Right lung (tissue), 10 donors: ENCODE data around the gene TMEM151B. TPM values are rescaled to one million over a fixed set of nuclear protein-coding genes. Genes with fewer than 3 reads are reported as not detected.
A peak's percentile ranks its signal among the peaks of the same experiment; 100 is the strongest.
"Not testable (repeated sequence)": the region's sequence is repeated elsewhere in the genome, so short reads cannot be mapped to it uniquely, and the experiment has no call there.

ENCODE experiments used
- DNase-seq, 2 donors: peaks; one replicate each; pipeline ENCODE4 v3.0.0-alpha.2; 2013
- long read RNA-seq, 8 donors: transcript quantifications; one replicate each; lab custom pipeline, GENCODE V29; 2026
- polyA plus RNA-seq, 5 donors: library from polyadenylated mRNA; unstranded; fragments of 120-200 nt; gene quantifications; one replicate each; pipeline versions ENCODE4 v1.2.1 to v1.2.3, GENCODE V29; 2013; ENCODE audit warnings: inconsistent platforms in 1 of 5, low replicate concordance in 1 of 5; ENCODE audit not compliant: insufficient read length in 5 of 5, insufficient read depth in 1 of 5

TMEM151B gene
- polyA plus RNA-seq, result 1 to 10 TPM in 1 of 5 donors, under 1 TPM in 4; 0.38 to 1.2 (median 0.91) TPM
- long read RNA-seq, donor 1, result 0 reads
- long read RNA-seq, donor 2, result 0 reads
- long read RNA-seq, donor 3, result 0 reads
- long read RNA-seq, donor 4, result 0 reads
- long read RNA-seq, donor 5, result 0 reads
- long read RNA-seq, donor 6, result 0 reads
- long read RNA-seq, donor 7, result 0 reads
- long read RNA-seq, donor 8, result 0 reads

- no peak for DNase-seq
Observed at GRCh38 chr6:44269921-44270525, at the start of gene TMEM151B. Gene TMEM151B, plus strand, starts transcription at chr6:44270450. Its CDS starts 293 bp downstream, at chr6:44270743.

- DNase-seq, result no peak
Observed at GRCh38 chr6:44220913-44221290, 49.3 kb upstream of the TMEM151B start.

- DNase-seq, result peak in 1 of 2 donors; percentile 81
Observed at GRCh38 chr6:44221291-44221960, 48.8 kb upstream of the TMEM151B start.

- no peak for DNase-seq
Observed at GRCh38 chr6:44221961-44222335, 48.3 kb upstream of the TMEM151B start.

- no peak for DNase-seq
Observed at GRCh38 chr6:44222486-44223318, 47.5 kb upstream of the TMEM151B start.

- DNase-seq, result peak in 1 of 2 donors; percentile 53
Observed at GRCh38 chr6:44223319-44224028, 46.8 kb upstream of the TMEM151B start, which contains the start of gene SLC29A1. Gene SLC29A1, plus strand, starts transcription at chr6:44223595. Its CDS starts 3,719 bp downstream, at chr6:44227314.

GRCh38 chr6:44224029-44224964 lies 46.0 kb upstream of the TMEM151B start:
- no peak for DNase-seq

- no peak for DNase-seq
Observed at GRCh38 chr6:44224965-44225305, 45.3 kb upstream of the TMEM151B start.

- DNase-seq, result no peak
Observed at GRCh38 chr6:44225579-44226325, 44.5 kb upstream of the TMEM151B start.

GRCh38 chr6:44226368-44227147 lies 43.7 kb upstream of the TMEM151B start:
- no peak for DNase-seq

GRCh38 chr6:44227148-44227793 lies 43.0 kb upstream of the TMEM151B start:
- DNase-seq, result no peak

- no peak for DNase-seq
Observed at GRCh38 chr6:44228031-44228430, 42.2 kb upstream of the TMEM151B start.

GRCh38 chr6:44228433-44228832 lies 41.8 kb upstream of the TMEM151B start:
- DNase-seq, result no peak

- no peak for DNase-seq
Observed at GRCh38 chr6:44228836-44229235, 41.4 kb upstream of the TMEM151B start.

- no peak for DNase-seq
Observed at GRCh38 chr6:44229376-44230033, 40.7 kb upstream of the TMEM151B start.

GRCh38 chr6:44230034-44230675 lies 40.1 kb upstream of the TMEM151B start:
- DNase-seq, result no peak

- DNase-seq, result not testable (repeated sequence)
Observed at GRCh38 chr6:44231426-44231825, 38.8 kb upstream of the TMEM151B start.
